Colon (tissue), 2 donors: ENCODE data around the gene GRID1.

Source experiments
- FAIRE-seq: peaks from 2 replicates; lab custom pipeline; 2012; peaks lifted over from hg19 to GRCh38; lab: Jason Lieb, UNC
- donor health status: control.
- donor health status: control.

GRID1 gene

GRCh38 chr10:86227501-86228258, 138.9 kb downstream of the GRID1 start:
- FAIRE-seq = no peak

GRCh38 chr10:86226781-86227201, 139.8 kb downstream of the GRID1 start:
- FAIRE-seq = no peak

DNA sequence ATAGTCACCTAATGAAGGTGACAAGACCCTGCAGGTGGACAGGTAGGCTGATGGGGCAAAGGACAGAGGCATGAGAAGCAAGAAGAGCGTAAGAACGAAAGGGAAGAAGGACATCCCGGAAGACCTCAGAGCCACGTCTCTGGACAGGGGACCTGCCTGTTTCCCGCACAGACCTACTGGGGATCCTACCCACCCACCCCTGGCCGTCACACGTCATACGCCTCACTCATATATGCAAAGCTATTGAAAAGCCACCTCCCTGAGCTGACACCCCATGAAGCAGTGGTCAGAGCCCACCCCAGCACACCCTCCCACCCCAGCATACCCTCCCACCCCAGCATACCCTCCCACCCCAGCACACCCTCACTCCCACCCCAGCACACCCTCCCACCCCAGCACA, 140.6 kb downstream of the GRID1 start:
- no peak for FAIRE-seq

GRCh38 chr10:86225103-86225782, 141.4 kb downstream of the GRID1 start:
- FAIRE-seq = no peak

- FAIRE-seq = no peak
These were observed 142.1 kb downstream of the GRID1 start for GRCh38 chr10:86224354-86225102.

DNA sequence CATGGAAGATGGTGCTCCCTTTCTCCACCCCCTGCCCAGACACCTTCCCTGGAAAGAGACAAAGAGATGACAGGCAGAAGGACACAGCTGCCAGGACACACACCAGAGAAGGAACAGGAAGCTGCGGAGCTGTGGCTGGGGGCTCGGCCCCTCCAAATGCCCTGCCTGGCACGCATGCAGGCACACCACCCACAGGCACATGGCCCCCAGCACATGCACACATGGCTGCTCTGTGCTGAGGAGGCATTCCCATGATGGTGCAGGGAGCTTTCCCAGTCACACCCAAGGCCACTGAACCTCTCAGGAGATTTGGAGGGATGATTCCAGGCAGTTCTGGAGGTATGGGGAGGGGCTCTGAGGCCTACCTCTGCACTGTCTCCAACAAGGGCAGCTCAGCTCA, 143.3 kb downstream of the GRID1 start:
- no peak for FAIRE-seq

GRCh38 chr10:86222687-86223086, 143.9 kb downstream of the GRID1 start:
- FAIRE-seq = no peak

DNA sequence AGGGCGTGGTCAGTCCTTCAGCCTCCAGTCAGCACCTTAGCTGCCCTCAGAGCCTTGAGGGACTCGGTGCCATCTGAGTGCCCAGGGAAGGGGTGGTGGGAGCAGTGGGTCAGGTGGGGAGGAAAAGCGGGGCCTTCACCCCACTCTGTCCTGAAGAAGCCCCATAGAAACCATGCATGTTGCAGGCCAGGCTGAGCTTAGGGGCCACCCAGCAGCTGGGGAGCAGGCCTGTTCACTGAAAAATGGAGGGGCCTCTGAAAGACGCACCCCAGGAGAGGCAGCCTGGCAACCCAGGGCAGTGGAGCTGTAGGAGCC, 144.3 kb downstream of the GRID1 start:
- no peak for FAIRE-seq

GRCh38 chr10:86221442-86222335, 144.9 kb downstream of the GRID1 start:
- no peak for FAIRE-seq

- FAIRE-seq = no peak
These were observed 146.0 kb downstream of the GRID1 start for GRCh38 chr10:86220626-86221025.

GRCh38 chr10:86219271-86219670, 147.3 kb downstream of the GRID1 start:
- FAIRE-seq = no peak

DNA sequence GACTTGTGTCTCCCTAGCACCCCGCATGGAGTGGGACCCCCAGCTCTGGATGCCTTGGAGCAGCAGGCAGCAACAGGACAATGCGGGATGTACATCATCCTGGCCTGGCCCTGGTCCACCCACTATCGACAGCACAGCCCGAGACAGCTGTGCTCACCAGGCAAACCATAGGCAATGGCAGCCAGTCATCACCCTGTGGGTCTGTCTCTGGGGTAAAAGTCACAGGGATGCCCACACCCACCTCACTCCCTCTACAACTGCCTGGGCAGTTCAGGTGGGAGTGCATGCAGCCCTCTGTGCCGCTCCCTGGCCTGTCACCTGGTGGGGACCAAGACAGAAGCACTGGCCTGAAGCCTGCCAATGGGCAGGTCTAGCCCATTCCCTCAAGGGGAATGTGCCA, 147.8 kb downstream of the GRID1 start:
- FAIRE-seq = no peak

GRCh38 chr10:86218160-86218559, 148.4 kb downstream of the GRID1 start:
- FAIRE-seq = no peak

DNA sequence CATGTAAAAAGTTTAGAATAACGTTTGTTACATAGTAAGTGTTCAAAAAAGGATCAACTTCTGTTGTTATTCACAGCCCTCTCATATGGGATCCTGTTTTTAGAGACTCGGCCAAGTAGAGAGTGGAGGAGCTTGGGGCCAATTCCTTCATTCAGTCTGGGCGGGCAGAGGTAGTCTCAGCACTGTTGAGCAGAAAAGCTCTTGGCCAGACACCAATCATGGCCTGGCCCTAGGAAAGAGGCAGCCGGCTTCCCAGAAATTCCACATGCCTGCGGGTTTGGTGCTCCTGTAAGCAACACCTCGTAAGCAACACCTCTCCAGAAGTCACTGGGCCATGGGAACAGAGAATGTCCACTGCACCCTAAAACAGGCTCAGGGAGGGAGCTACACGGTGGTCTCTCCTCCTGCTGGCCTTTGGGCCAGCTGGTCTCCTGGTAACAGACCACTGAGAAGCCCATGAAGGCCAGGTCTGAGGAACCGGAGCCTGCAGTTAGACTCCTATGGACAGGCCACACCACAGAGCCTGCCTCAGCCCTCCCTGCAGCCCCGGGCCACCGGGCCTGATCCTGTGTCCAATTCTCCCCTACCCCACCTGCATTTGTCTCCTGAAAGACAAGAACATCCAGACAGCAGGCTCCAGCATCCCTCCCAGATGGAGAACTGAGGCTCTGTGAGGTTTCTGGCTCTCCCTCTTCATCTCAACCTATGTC, 149.1 kb downstream of the GRID1 start:
- FAIRE-seq = no peak

DNA sequence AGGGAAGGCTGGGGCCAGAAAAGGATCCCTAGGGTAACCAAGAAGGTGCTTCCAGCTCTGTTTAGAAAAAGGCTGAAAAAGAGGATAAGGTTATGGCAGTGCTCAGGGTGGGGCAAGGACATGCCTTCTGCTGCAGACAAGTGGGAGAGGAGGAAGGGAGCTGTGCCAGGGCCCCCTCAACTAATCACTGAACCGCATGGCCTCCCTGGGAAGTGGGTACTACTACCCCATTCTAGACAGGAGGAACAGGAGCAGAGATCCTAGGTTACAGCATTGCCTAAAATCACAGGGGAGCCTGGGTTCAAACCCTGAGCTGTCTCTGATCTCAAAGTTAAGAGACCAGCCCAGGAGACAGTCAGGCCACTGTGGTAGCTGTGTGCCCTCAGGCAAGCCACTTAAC, 149.7 kb downstream of the GRID1 start:
- FAIRE-seq = no peak

DNA sequence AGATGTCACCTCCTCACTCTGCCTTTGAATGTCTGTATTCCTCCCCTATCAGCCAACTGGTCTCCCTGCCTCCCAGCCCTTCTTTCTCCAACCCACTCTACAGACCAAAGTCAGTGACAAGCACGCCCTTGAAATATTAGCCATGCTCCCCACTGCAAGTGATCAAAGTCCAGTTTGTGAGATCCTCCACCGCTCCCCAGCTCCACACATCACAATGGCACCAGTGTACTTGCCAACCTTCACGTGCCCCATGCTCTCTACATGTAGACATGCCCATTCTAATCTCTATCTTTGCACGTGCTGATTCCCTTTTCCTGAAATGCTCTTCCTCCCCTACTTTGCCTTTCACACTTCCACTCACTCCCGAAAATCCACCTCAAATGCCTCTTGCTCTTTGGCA, 150.9 kb downstream of the GRID1 start:
- no peak for FAIRE-seq

- no peak for FAIRE-seq
These were observed 151.5 kb downstream of the GRID1 start for GRCh38 chr10:86215046-86215445.

DNA sequence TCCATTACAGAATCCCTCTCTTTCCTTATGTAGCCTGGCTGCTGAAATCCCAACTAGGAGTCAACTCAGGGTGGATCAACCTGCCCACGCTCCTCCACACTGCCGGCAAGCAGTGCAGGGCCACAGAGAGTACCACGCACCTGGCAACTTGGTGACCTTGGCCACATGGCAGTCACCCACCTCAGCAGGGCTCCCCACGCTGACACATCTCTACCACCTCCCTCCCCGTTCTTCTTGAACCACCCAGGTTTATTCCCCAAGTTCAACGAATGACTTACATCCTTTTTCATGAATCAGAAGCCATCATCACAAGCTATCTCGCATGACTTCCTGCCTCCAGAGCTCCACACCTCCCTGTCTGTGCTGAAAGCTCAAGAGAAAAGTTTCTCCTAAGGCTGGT, 153.4 kb downstream of the GRID1 start:
- no peak for FAIRE-seq

DNA sequence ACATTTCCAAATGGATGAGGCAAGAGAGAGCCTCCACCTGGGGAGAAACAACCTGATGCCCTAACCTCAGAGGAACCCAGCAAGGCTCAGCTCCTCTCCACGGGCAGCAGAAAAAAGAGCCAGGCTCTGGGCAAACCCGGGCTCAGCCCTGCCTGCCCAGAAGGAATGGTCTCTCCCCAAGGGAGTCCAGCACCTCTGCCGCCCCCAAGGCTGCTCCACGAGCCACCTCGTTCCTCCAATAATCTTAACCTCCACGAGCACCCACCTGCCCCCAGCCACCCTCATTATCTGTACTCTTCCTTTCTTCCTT, 154.2 kb downstream of the GRID1 start:
- FAIRE-seq = no peak

DNA sequence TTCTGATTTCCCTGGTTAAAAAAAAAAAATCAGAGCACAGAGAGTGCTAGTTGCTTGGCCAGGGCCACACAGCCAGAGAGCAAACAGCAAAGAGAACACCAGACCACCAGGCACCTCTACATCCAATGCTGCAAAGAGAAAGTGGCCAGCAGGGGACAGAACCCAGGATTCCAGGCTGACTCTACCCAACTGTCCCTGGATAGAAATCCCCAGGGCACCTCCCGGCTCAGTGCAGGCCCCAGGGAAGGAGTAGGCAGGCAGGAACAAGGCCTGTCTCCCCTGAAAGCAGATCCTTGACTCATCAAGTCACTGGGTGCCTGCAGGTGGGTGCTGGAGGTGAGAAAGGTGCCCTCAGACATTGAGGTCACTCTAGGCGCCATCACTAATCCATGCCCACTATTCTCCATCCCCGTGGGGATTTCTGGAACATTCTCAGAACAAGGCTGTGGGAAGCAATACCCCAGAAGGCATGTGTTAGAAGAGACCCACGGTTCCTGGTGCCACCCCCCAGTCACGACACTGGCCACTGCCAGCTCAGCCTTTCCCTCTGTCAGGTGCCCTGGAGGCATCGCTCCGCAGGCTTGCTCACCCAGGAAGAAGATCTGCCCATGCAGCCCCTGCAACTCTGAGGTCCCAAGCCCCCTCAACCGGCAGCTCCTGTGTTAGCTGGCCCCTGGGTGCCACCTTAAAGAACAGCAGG, 154.8 kb downstream of the GRID1 start:
- no peak for FAIRE-seq

DNA sequence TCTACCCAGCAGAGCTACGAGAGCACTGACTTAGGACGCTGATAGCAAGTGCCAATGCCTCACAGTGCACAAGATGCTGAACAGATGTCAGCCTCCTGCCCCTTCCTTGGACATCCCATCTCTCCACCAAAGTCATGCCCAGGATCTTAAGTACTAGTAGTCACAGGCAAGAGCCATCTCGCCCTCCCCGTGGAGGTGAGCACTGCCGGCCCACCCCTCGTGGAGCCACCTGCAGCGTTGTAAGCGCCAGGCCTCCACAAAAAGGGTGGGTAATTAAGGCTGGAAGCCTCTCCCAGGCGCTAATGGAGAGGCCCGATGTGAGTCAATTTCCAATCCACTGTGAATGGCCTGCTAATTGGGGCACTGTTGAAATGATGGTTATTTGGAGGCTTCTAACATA, 156.2 kb downstream of the GRID1 start:
- no peak for FAIRE-seq
